NCI-H2029 treated with DMSO at 0.1 percent for 48 hours (cell line): Measurements from ENCODE around the gene CDRT15L2.
"Not testable (repeated sequence)": the region's sequence is repeated elsewhere in the genome, so short reads cannot be mapped to it uniquely, and the experiment has no call there.

Source experiments
- DNase-seq: peaks from one replicate; lab custom pipeline; 2025; lab: John Stamatoyannopoulos, UW

CDRT15L2 gene

GRCh38 chr17:20579424-20579823 lies at the start of gene CDRT15L2:
Gene CDRT15L2, plus strand, starts transcription at chr17:20579724. Its CDS starts 20 bp downstream, at chr17:20579744.
- not testable (repeated sequence) for DNase-seq

- DNase-seq, result not testable (repeated sequence)
These were observed 49.4 kb upstream of the CDRT15L2 start for GRCh38 chr17:20530104-20530503.

DNA sequence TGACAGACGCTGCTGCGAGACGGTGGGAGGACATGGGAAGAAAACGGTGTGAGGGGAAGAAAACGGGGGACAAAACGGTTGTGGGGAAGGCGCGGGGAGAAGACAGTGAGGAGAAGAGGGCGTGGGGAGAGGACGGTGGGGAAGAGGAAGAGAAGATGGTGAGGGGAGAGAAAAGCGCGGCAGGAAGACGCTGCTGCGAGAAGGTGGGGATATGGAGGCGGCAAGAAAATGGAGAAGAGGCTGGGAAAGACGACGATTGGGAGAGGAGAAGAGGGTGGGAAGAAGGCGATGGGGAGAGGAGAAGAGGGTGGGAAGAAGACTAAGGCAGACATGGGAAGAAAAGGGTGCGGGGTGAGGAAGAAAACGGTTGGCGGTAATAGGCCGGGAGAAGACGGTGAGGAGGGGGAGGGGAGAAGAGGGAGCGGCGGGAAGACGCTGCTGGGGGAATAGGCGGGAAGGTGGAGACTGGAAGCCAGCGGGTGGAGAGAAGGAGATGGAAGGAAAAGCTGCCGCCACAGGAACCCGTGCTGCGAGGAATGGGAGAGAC lies 46.9 kb upstream of the CDRT15L2 start:
- not testable (repeated sequence) for DNase-seq

DNA sequence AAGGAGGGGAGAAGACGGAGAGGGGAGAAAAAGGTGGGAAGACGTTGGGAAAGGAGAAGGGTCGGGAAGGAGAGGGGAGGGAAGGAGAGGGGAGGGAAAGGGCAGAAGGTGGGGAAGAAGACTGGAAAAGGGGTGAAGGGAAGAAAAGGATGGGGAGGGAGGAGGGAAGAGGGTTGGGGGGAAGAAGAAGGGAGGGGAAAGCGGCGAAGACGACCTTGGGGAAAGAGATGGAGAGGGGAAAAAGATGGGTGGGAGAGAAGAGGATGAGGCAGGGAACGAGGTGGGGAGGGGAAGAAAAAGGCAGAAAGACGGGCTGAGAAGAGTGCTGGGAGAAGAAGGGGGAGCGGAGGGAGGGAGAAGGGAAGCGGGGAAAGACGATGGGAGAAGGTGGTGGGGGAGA lies 46.3 kb upstream of the CDRT15L2 start:
- not testable (repeated sequence) for DNase-seq

- not testable (repeated sequence) for DNase-seq
These were observed 44.6 kb upstream of the CDRT15L2 start for GRCh38 chr17:20534711-20535550.

- DNase-seq, result not testable (repeated sequence)
These were observed 39.1 kb upstream of the CDRT15L2 start for GRCh38 chr17:20540414-20540813.

DNA sequence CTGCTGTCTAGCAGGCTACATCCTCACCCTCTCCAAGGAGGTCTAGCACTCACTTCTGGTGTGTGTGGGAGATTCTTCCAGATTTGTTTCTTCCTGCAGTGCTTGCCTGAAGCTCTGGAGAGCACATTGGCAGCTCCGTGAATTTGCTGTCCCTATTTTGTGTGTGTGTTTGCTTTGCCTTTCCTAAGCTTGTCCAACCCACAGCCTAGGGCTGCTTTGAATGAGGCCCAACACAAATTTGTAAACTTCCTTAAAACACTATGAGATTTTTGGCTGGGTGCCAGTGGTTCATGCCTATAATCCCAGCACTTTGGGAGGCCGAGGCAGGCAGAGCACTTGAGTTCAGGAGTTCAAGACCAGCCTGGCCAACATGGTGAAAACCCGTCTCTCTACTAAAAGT lies 38.7 kb upstream of the CDRT15L2 start:
- DNase-seq, result peak; percentile 8

GRCh38 chr17:20541853-20542546 lies 37.5 kb upstream of the CDRT15L2 start:
- DNase-seq, result not testable (repeated sequence)

DNA sequence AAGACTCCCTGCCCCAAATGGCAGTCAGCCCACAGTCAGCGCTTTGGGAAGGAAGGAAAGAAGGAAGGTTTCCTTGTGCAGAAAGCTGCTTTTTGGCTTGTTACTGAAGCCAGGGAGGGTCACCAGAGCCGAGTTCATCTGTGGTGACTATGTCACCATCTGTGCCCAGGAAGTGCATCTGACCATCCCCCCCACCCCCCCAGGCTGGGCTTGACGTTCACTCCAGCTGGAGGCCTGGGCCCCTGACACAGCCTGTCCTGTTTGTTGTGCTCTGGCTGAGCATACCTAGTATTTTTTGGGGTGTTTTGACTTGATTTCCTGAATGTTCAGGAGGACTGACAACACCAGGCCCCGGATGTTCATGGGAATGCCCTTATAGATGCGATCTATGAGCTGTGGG lies 31.6 kb upstream of the CDRT15L2 start:
- not testable (repeated sequence) for DNase-seq

GRCh38 chr17:20552920-20553319 lies 26.6 kb upstream of the CDRT15L2 start:
- DNase-seq, result not testable (repeated sequence)

DNA sequence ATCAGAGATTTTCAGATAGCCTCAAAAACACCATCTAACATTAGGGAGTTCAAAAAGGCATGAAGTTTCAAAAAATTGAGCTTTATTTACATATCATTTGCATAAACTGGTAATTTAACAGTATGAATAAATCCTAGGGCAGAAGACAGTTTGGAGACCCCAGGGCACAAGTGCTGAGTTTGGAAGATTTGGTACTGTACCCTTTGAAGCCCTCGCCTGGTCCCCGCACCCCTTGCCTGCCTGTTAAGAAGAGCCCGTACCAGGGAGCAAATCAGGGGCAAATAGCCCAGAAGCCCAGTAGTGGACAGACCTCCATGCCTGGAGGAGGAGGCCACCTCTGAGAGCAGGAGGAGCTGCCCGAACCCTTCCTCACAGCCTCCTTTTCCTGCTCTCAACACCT lies 24.8 kb upstream of the CDRT15L2 start:
- not testable (repeated sequence) for DNase-seq

DNA sequence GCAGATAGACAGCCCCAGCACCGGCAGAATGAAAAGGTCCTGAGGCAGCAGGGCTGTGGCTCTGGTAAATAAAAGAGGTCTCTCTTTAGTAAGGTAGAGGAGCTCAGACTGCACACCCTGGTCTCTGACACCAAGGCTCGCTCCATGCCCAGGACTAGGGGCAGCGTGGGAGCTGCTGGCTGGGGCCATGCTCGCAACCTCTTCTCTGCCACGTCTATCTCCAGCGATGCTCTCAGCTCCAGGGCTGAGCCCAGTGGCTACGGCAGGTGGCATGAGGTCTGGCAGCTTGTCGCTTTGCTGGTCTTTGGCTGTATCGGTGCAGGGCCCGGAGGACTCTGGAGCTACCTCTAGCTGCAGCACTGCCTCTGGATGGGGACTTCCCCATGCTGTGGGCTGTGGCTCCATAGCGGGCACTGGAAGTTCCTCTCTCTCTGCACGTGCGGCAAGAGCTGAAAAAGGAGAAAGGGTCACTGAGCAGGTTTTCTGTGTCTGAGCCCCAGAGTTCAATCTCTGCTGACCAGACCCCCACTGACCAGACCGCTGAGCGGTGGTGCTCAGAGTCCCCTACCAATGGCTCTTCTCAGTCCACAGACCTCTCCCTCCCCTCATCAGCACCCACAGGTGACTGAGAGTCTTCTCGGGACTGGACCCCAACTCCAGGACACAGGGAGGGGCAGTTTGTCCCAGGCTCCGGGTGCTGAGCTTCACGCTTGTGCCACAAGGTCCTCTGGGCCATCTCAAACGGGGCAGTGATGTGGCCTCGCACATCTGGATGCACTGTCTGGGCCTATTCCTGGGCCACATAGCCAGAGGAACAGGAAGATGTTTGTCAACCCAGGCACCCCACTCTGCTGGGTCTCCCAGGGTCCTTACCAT lies 24.2 kb upstream of the CDRT15L2 start:
- DNase-seq, result not testable (repeated sequence)

DNA sequence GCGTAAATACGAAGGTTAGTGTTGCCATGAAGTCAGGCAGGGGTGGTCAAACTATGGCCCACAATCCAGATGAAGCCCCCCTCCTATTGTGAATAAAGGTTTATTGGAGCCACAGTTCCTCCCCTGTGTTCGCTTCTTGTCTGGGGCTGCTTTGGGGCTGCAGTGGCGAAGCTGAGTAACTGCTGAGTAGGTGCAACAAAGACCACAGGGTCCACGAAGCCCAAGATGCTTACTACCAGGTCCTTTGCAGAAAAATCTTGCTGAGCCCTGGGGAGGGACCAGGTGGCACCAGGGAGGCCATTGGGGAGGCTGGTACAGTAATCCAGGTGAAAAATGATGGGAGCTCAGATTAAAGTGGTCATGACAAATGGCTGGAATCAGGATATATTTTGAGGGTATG lies 21.4 kb upstream of the CDRT15L2 start:
- not testable (repeated sequence) for DNase-seq

DNA sequence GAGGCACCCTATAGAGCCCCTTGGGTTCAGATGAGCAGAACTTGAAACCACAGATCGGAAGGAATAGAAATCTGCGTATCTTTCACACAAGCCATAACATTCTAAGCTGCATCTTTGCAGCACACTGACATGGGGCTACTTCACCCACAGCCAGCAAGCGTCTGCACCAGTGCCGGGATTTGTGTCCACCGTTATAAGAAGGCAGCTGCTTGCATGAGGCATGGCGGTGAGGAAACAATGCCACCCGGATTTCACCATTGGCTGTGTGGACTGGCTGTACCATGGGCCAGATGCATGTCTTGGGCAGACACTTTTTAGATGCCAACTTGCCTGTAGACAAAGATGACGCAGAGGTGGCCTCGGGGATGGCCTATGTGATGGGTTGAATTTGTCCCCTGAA lies 20.5 kb upstream of the CDRT15L2 start:
- DNase-seq, result not testable (repeated sequence)

- DNase-seq, result no peak
These were observed 16.9 kb upstream of the CDRT15L2 start for GRCh38 chr17:20562587-20562986.

- DNase-seq, result not testable (repeated sequence)
These were observed 14.3 kb upstream of the CDRT15L2 start for GRCh38 chr17:20565245-20565644.

DNA sequence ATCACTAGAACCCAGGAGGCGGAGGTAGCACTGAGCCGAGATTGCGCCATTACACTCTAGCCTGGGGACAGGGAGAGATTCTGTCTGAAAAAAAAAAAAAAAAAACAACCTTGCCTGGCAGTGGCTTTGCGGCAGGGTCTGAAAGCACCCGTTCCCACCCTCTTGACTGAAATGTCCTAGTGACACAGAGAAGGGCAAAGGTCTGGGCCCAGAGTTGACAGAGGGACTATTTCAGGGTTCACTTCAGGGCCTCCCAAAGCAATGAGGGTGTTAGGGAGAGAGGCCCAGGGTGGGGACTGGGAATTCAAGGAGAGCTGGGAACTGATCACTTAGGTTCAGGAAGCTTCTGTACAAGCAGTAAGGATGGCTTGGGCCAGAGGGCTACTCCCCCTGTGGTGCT lies 13.8 kb upstream of the CDRT15L2 start:
- no peak for DNase-seq

DNA sequence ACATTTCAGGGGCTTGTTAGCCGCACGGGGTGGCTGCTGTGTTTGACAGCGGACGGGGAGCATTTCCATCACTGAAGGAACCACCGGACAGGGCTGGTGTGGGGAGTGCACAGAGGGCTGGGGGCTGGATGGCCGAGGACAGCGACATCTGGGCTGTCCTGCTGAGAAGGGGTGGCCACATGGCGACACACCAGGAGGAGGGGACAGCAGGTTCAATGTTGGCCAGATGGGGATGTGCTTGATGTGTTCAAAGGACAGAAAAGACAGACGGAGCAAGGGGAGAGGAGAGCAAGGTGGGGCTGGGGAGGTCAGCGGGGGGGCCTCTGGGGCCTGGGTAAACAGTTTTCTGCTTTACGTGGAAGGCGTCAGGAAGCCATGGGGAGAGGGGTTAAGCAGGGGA lies 12.8 kb upstream of the CDRT15L2 start:
- not testable (repeated sequence) for DNase-seq

DNA sequence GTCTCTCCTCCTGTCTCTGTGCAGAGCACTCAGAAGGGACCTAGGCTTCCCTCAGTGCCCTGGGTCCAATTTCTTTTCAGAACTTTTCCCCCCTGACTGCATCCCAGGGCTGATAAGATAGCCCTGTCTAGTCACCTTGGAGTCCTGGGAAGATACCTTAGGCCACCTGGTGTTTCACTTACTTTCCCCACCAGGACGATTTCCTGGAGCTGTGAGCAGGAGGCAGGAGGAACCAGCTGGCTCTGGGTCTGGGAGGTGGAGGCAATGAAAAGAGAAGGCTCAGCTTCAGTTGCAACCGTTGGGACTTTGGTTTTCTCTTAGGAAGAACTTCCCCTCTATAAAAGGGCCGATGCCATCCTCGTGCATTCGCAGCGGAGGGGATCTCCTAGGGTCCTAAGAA lies 12.1 kb upstream of the CDRT15L2 start:
- not testable (repeated sequence) for DNase-seq

DNA sequence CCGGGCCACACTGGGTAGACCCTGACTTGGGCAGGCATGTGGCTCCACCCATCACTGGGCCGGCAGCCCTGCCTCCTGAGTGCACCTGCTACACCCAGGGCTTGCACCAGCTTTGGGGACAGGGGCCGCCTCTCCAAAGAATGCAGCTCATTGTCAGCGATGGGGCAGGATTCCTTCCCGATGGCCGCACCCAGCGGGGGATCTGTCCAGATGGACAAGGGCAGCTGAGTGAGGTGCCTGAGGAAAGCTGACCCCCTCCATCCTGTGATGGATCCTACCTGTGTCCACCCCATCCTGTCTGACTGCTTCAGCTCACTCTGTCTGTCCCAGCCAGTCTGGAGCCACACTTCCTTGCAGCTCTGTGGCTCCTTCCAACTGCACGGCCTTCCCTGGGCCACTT lies 10.9 kb upstream of the CDRT15L2 start:
- DNase-seq, result not testable (repeated sequence)

DNA sequence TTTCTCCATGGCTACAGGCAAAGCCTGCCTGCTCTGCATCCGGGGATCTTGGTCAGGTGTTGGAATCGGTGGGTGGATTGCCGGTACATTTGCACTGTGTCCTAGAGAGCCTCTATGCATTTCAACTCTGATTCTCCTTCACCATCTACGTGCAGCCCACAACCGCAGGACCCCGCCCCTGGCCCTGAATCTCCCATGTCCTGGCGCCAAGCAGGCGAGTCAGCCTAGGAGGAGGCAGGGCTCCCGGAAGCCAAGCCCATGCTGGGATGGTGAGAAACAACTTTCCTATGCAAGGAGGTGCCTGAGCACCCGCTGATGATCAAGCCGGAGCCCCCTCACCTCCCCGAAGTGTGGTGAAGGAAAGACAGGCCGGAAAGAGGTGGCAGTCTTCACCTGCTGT lies 7.9 kb upstream of the CDRT15L2 start:
- DNase-seq, result not testable (repeated sequence)

- DNase-seq, result not testable (repeated sequence)
These were observed 6.3 kb upstream of the CDRT15L2 start for GRCh38 chr17:20573216-20573615.
